Superior temporal gyrus (tissue), 1 donor: ENCODE measurements around the gene EPN2.
"Not testable (repeated sequence)": the region's sequence is repeated elsewhere in the genome, so short reads cannot be mapped to it uniquely, and the experiment has no call there.

ENCODE experiments used
- DNase-seq: peaks from one replicate; pipeline ENCODE4 v3.0.0-alpha.2; 2016; ENCODE audit errors: extremely low spot score

Gene EPN2

GRCh38 chr17:19345486-19346350 lies 108.6 kb downstream of the EPN2 start:
- no peak for DNase-seq

- DNase-seq: no peak
Observed at GRCh38 chr17:19346351-19347255, 109.4 kb downstream of the EPN2 start.

- no peak for DNase-seq
Observed at GRCh38 chr17:19347323-19348080, 110.3 kb downstream of the EPN2 start.

- DNase-seq: no peak
Observed at GRCh38 chr17:19348081-19348650, 111.0 kb downstream of the EPN2 start.

- DNase-seq: no peak
Observed at GRCh38 chr17:19348806-19349205, 111.6 kb downstream of the EPN2 start.

GRCh38 chr17:19353401-19353800 lies 116.2 kb downstream of the EPN2 start:
- not testable (repeated sequence) for DNase-seq

GRCh38 chr17:19354748-19355147 lies 117.6 kb downstream of the EPN2 start:
- no peak for DNase-seq

GRCh38 chr17:19357351-19357750 lies 120.2 kb downstream of the EPN2 start:
- DNase-seq: no peak

- no peak for DNase-seq
Observed at GRCh38 chr17:19357761-19358160, 120.6 kb downstream of the EPN2 start.

- no peak for DNase-seq
Observed at GRCh38 chr17:19359151-19359550, 122.0 kb downstream of the EPN2 start.

- no peak for DNase-seq
Observed at GRCh38 chr17:19359856-19360255, 122.7 kb downstream of the EPN2 start.

GRCh38 chr17:19360772-19361171 lies 123.6 kb downstream of the EPN2 start:
- DNase-seq: no peak

GRCh38 chr17:19361326-19361725 lies 124.2 kb downstream of the EPN2 start:
- DNase-seq: no peak

- DNase-seq: no peak
Observed at GRCh38 chr17:19361944-19362276, 124.7 kb downstream of the EPN2 start.

GRCh38 chr17:19362277-19363113 lies 125.3 kb downstream of the EPN2 start, which contains the start of gene B9D1:
Gene B9D1, minus strand, starts transcription at chr17:19362723. Its CDS starts 154 bp downstream, at chr17:19362569.
- peak; percentile 96 for DNase-seq

GRCh38 chr17:19363114-19363438 lies 125.9 kb downstream of the EPN2 start:
- no peak for DNase-seq

GRCh38 chr17:19363460-19364035 lies 126.4 kb downstream of the EPN2 start:
- DNase-seq: no peak

GRCh38 chr17:19364699-19365498 lies 127.7 kb downstream of the EPN2 start:
- DNase-seq: no peak

- no peak for DNase-seq
Observed at GRCh38 chr17:19365499-19365817, 128.3 kb downstream of the EPN2 start.
